SU-DHL-6 (cell line): ENCODE results near the gene B4GAT1.

ENCODE experiments used
- H2AFZ ChIP-seq: fragments of 200-600 bp; sonication (generic); 2 replicates; pipeline ENCODE4 v1.6.1; 2014; ENCODE audit warnings: low read depth, mild to moderate bottlenecking, moderate library complexity, mixed read lengths, antibody characterized with exemption, low read length; ENCODE audit not compliant: severe bottlenecking
- H3F3A ChIP-seq: fragments of 200-600 bp; shearing (Covaris generic); 2 replicates; pipeline ENCODE4 v1.6.0; 2016; ENCODE audit warnings: antibody characterized with exemption, mild to moderate bottlenecking; ENCODE audit not compliant: insufficient read depth
- H3K27ac ChIP-seq: fragments of 200-600 bp; sonication (generic); 2 replicates; pipeline ENCODE4 v1.5.1; 2016; ENCODE audit warnings: low read depth, mild to moderate bottlenecking, low read length, moderate library complexity, mixed read lengths
- H3K27me3 ChIP-seq: fragments of 200-600 bp; sonication (generic), shearing (Covaris generic); 2 replicates; pipeline ENCODE4 v1.6.0; 2014; ENCODE audit warnings: mild to moderate bottlenecking, low read length
- H3K36me3 ChIP-seq: fragments of 200-600 bp; sonication (generic); 2 replicates; pipeline ENCODE4 v1.6.1; 2014; ENCODE audit warnings: mild to moderate bottlenecking, low read length, mixed read lengths
- H3K4me2 ChIP-seq: fragments of 300-600, 200-600 bp; shearing (Covaris generic), sonication (generic); 2 replicates; pipeline ENCODE4 v1.6.0; 2014; ENCODE audit warnings: low read length, low read depth, mild to moderate bottlenecking; ENCODE audit not compliant: poor library complexity, severe bottlenecking
- H3K4me3 ChIP-seq: fragments of 200-600 bp; sonication (generic); 2 replicates; pipeline ENCODE4 v1.5.1; 2014; ENCODE audit warnings: antibody characterized with exemption, low read length, mild to moderate bottlenecking, mixed read lengths; ENCODE audit not compliant: insufficient read depth, poor library complexity, severe bottlenecking
- H3K79me2 ChIP-seq: fragments of 200-600 bp; sonication (generic); 2 replicates; pipeline ENCODE4 v1.6.1; 2014; ENCODE audit warnings: mild to moderate bottlenecking, low read length, moderate library complexity; ENCODE audit not compliant: insufficient read depth
- H3K9ac ChIP-seq: fragments of 200-600 bp; sonication (generic); 2 replicates; pipeline ENCODE4 v1.7.0; 2014; ENCODE audit warnings: mild to moderate bottlenecking, low read length
- H3K9me2 ChIP-seq: fragments of 200-600 bp; sonication (generic); replicated peaks from 2 replicates; pipeline ENCODE4 v1.6.1; 2014; ENCODE audit warnings: low read length; ENCODE audit not compliant: insufficient read depth
- H3K9me3 ChIP-seq: fragments of 200-600 bp; sonication (generic); 2 replicates; pipeline ENCODE4 v1.6.1; 2014; ENCODE audit warnings: low read length, mixed read lengths; ENCODE audit not compliant: insufficient read depth
- H4K20me1 ChIP-seq: fragments of 200-600 bp; sonication (generic); 2 replicates; pipeline ENCODE4 v1.6.1; 2014; ENCODE audit warnings: low read depth, mild to moderate bottlenecking, antibody characterized with exemption, low read length, moderate library complexity, mixed read lengths
- CTCF ChIP-seq: fragments of 200-600 bp; sonication (generic); IDR thresholded peaks from one replicate; pipeline ENCODE4 v1.5.1; 2017; ENCODE audit warnings: antibody characterized with exemption, mild to moderate bottlenecking, low read length, moderate library complexity; ENCODE audit not compliant: insufficient read depth, poor library complexity, severe bottlenecking
- EZH2phosphoT487 ChIP-seq: fragments of 200-600 bp; sonication (generic), shearing (Covaris generic); conservative IDR thresholded peaks from 2 replicates; pipeline ENCODE4 v1.6.1; 2018; ENCODE audit warnings: mild to moderate bottlenecking, antibody characterized with exemption, low read length, moderate library complexity, mixed read lengths

The B4GAT1 gene

GRCh38 chr11:66318600-66318970, 28.8 kb downstream of the B4GAT1 start:
- H3K79me2 ChIP-seq, result no peaks in the 10 kb centered on the region
- no peak overlapping the region for H2AFZ ChIP-seq
- no peak overlapping the region for H3K4me2 ChIP-seq
- no peaks in the 10 kb centered on the region for H3K36me3 ChIP-seq
- H3F3A ChIP-seq, result no peaks in the 10 kb centered on the region
- H3K9me2 ChIP-seq, result no peaks in the 10 kb centered on the region
- no peak for TF ChIP-seq EZH2phosphoT487
- TF ChIP-seq CTCF, result no peak
- H3K9me3 ChIP-seq, result no peaks in the 10 kb centered on the region
- H3K27me3 ChIP-seq, result no peaks in the 10 kb centered on the region
- no peak overlapping the region for H3K4me3 ChIP-seq
- no peak overlapping the region for H3K27ac ChIP-seq
- no peaks in the 10 kb centered on the region for H4K20me1 ChIP-seq
- H3K9ac ChIP-seq, result no peak overlapping the region

GRCh38 chr11:66317723-66318599, 29.5 kb downstream of the B4GAT1 start:
- Histone ChIP-seq H3K36me3 (no peaks in the 10 kb centered on the region), H3K9me3 (no peaks in the 10 kb centered on the region), H3F3A (no peaks in the 10 kb centered on the region), H3K9me2 (no peaks in the 10 kb centered on the region), H3K27me3 (no peaks in the 10 kb centered on the region), H3K4me2 (no peak overlapping the region), H3K27ac (no peak overlapping the region), H3K9ac (no peak overlapping the region), H3K4me3 (no peak overlapping the region), H4K20me1 (no peaks in the 10 kb centered on the region), H2AFZ (no peak overlapping the region), H3K79me2 (no peaks in the 10 kb centered on the region)
- TF ChIP-seq EZH2phosphoT487, result no peak
- no peak for TF ChIP-seq CTCF

- no peaks in the 10 kb centered on the region for H3K9me2 ChIP-seq
- H3F3A ChIP-seq, result no peaks in the 10 kb centered on the region
- no peaks in the 10 kb centered on the region for H3K79me2 ChIP-seq
- H2AFZ ChIP-seq, result no peak overlapping the region
- no peak overlapping the region for H3K4me3 ChIP-seq
- no peaks in the 10 kb centered on the region for H3K27me3 ChIP-seq
- TF ChIP-seq EZH2phosphoT487 (no peak), CTCF (no peak)
- H3K4me2 ChIP-seq, result no peak overlapping the region
- no peak overlapping the region for H3K27ac ChIP-seq
- H3K9ac ChIP-seq, result no peak overlapping the region
- no peaks in the 10 kb centered on the region for H3K36me3 ChIP-seq
- no peaks in the 10 kb centered on the region for H3K9me3 ChIP-seq
- H4K20me1 ChIP-seq, result no peaks in the 10 kb centered on the region
These were observed 30.1 kb downstream of the B4GAT1 start for GRCh38 chr11:66317322-66317722.
